Measurements from ENCODE around the gene ARHGAP42.

Gene ARHGAP42

GRCh38 chr11:100752371-100753171 is 65.5 kb downstream of the ARHGAP42 start:
- TF ChIP-seq POLR2A (IDR thresholded peaks at IDR 0.05; ENCODE audit: low read depth, low read length) (no peak), SPI1 (IDR thresholded peaks at IDR 0.05; ENCODE audit: low read depth, low read length) (no peak), PAX5 (IDR thresholded peaks at IDR 0.05; ENCODE audit: insufficient read depth, low read length, severe bottlenecking) (no peak), POLR2AphosphoS5 (IDR thresholded peaks at IDR 0.05; ENCODE audit: low read depth, low read length) (no peak), TAF1 (IDR thresholded peaks at IDR 0.05; ENCODE audit: low read depth, low read length) (no peak), POU2F2 (IDR thresholded peaks at IDR 0.05; ENCODE audit: low read depth, low read length) (no peak)
- FAIRE-seq = no peak
- no peak for DNase-seq (ENCODE audit: insufficient read length, low spot score)

- DNase-seq (ENCODE audit: insufficient read length, low spot score) = no peak
- TF ChIP-seq TAF1 (IDR thresholded peaks at IDR 0.05; ENCODE audit: low read depth, low read length) = no peak
- no peak for TF ChIP-seq POU2F2 (IDR thresholded peaks at IDR 0.05; ENCODE audit: low read depth, low read length)
- no peak for TF ChIP-seq SPI1 (IDR thresholded peaks at IDR 0.05; ENCODE audit: low read depth, low read length)
- no peak for TF ChIP-seq POLR2AphosphoS5 (IDR thresholded peaks at IDR 0.05; ENCODE audit: low read depth, low read length)
- FAIRE-seq = no peak
These were observed 66.1 kb downstream of the ARHGAP42 start for GRCh38 chr11:100753172-100753543.

GRCh38 chr11:100753571-100753970 is 66.5 kb downstream of the ARHGAP42 start:
- DNase-seq (ENCODE audit: insufficient read length, low spot score) = no peak
- no peak for FAIRE-seq
- TF ChIP-seq TAF1 (IDR thresholded peaks at IDR 0.05; ENCODE audit: low read depth, low read length) = no peak
- no peak for TF ChIP-seq PAX5 (IDR thresholded peaks at IDR 0.05; ENCODE audit: insufficient read depth, low read length, severe bottlenecking)

GRCh38 chr11:100756559-100756958 is 69.5 kb downstream of the ARHGAP42 start:
- DNase-seq (ENCODE audit: insufficient read length, low spot score) (no peak), FAIRE-seq (no peak)
- no peak for TF ChIP-seq PAX5 (IDR thresholded peaks at IDR 0.05; ENCODE audit: insufficient read depth, low read length, severe bottlenecking)
- TF ChIP-seq POLR2A (IDR thresholded peaks at IDR 0.05; ENCODE audit: low read depth, low read length) = no peak
- no peak for TF ChIP-seq SPI1 (IDR thresholded peaks at IDR 0.05; ENCODE audit: low read depth, low read length)

- DNase-seq (ENCODE audit: insufficient read length, low spot score) (no peak), FAIRE-seq (no peak)
- TF ChIP-seq SPI1 (IDR thresholded peaks at IDR 0.05; ENCODE audit: low read depth, low read length) = no peak
- no peak for TF ChIP-seq POLR2AphosphoS5 (IDR thresholded peaks at IDR 0.05; ENCODE audit: low read depth, low read length)
- TF ChIP-seq POU2F2 (IDR thresholded peaks at IDR 0.05; ENCODE audit: low read depth, low read length) = no peak
- TF ChIP-seq PAX5 (IDR thresholded peaks at IDR 0.05; ENCODE audit: insufficient read depth, low read length, severe bottlenecking) = no peak
- no peak for TF ChIP-seq TAF1 (IDR thresholded peaks at IDR 0.05; ENCODE audit: low read depth, low read length)
- TF ChIP-seq POLR2A (IDR thresholded peaks at IDR 0.05; ENCODE audit: low read depth, low read length) = no peak
These were observed 70.6 kb downstream of the ARHGAP42 start for GRCh38 chr11:100757646-100758045.

- FAIRE-seq (no peak), DNase-seq (ENCODE audit: insufficient read length, low spot score) (no peak)
- TF ChIP-seq PAX5 (IDR thresholded peaks at IDR 0.05; ENCODE audit: insufficient read depth, low read length, severe bottlenecking) (no peak), POLR2AphosphoS5 (IDR thresholded peaks at IDR 0.05; ENCODE audit: low read depth, low read length) (no peak), SPI1 (IDR thresholded peaks at IDR 0.05; ENCODE audit: low read depth, low read length) (no peak), TAF1 (IDR thresholded peaks at IDR 0.05; ENCODE audit: low read depth, low read length) (no peak), POU2F2 (IDR thresholded peaks at IDR 0.05; ENCODE audit: low read depth, low read length) (no peak), POLR2A (IDR thresholded peaks at IDR 0.05; ENCODE audit: low read depth, low read length) (no peak)
These were observed 72.0 kb downstream of the ARHGAP42 start for GRCh38 chr11:100759106-100759505.

GRCh38 chr11:100759856-100760255 is 72.8 kb downstream of the ARHGAP42 start:
- no peak for TF ChIP-seq POLR2AphosphoS5 (IDR thresholded peaks at IDR 0.05; ENCODE audit: low read depth, low read length)
- no peak for TF ChIP-seq POLR2A (IDR thresholded peaks at IDR 0.05; ENCODE audit: low read depth, low read length)
- TF ChIP-seq POU2F2 (IDR thresholded peaks at IDR 0.05; ENCODE audit: low read depth, low read length) = no peak
- no peak for TF ChIP-seq TAF1 (IDR thresholded peaks at IDR 0.05; ENCODE audit: low read depth, low read length)
- TF ChIP-seq SPI1 (IDR thresholded peaks at IDR 0.05; ENCODE audit: low read depth, low read length) = no peak
- no peak for TF ChIP-seq PAX5 (IDR thresholded peaks at IDR 0.05; ENCODE audit: insufficient read depth, low read length, severe bottlenecking)
- DNase-seq (ENCODE audit: insufficient read length, low spot score) (no peak), FAIRE-seq (no peak)

GRCh38 chr11:100760744-100761143 is 73.7 kb downstream of the ARHGAP42 start:
- FAIRE-seq = no peak
- no peak for DNase-seq (ENCODE audit: insufficient read length, low spot score)
- no peak for TF ChIP-seq SPI1 (IDR thresholded peaks at IDR 0.05; ENCODE audit: low read depth, low read length)

- FAIRE-seq = no peak
- TF ChIP-seq SPI1 (IDR thresholded peaks at IDR 0.05; ENCODE audit: low read depth, low read length) (no peak), POLR2A (IDR thresholded peaks at IDR 0.05; ENCODE audit: low read depth, low read length) (no peak), TAF1 (IDR thresholded peaks at IDR 0.05; ENCODE audit: low read depth, low read length) (no peak), POLR2AphosphoS5 (IDR thresholded peaks at IDR 0.05; ENCODE audit: low read depth, low read length) (no peak), PAX5 (IDR thresholded peaks at IDR 0.05; ENCODE audit: insufficient read depth, low read length, severe bottlenecking) (no peak), POU2F2 (IDR thresholded peaks at IDR 0.05; ENCODE audit: low read depth, low read length) (no peak)
- DNase-seq (ENCODE audit: insufficient read length, low spot score) = no peak
These were observed 74.8 kb downstream of the ARHGAP42 start for GRCh38 chr11:100761841-100762240.

GRCh38 chr11:100766764-100767163 is 79.7 kb downstream of the ARHGAP42 start:
- DNase-seq (ENCODE audit: insufficient read length, low spot score) (no peak), FAIRE-seq (no peak)
- no peak for TF ChIP-seq SPI1 (IDR thresholded peaks at IDR 0.05; ENCODE audit: low read depth, low read length)
- TF ChIP-seq POU2F2 (IDR thresholded peaks at IDR 0.05; ENCODE audit: low read depth, low read length) = no peak
- no peak for TF ChIP-seq POLR2AphosphoS5 (IDR thresholded peaks at IDR 0.05; ENCODE audit: low read depth, low read length)
- TF ChIP-seq POLR2A (IDR thresholded peaks at IDR 0.05; ENCODE audit: low read depth, low read length) = no peak
- no peak for TF ChIP-seq TAF1 (IDR thresholded peaks at IDR 0.05; ENCODE audit: low read depth, low read length)
- no peak for TF ChIP-seq PAX5 (IDR thresholded peaks at IDR 0.05; ENCODE audit: insufficient read depth, low read length, severe bottlenecking)
